Activated naive CD8-positive, alpha-beta T cell treated with anti-CD3 and anti-CD28 coated beads for 36 hours (primary cell): Measurements from ENCODE around the gene ENDOV. TPM values are rescaled to one million over a fixed set of nuclear protein-coding genes. Genes with fewer than 3 reads are reported as not detected.

Source experiments
- DNase-seq: peaks from one replicate; pipeline ENCODE4 v3.0.0; 2021
- H3K27ac Mint-ChIP-seq: one replicate; pipeline ENCODE4 v1.8.0; 2022; ENCODE audit warnings: mild to moderate bottlenecking, moderate library complexity, mixed read lengths
- H3K27me3 Mint-ChIP-seq: one replicate; pipeline ENCODE4 v1.8.0; 2022; ENCODE audit warnings: mild to moderate bottlenecking, mixed read lengths
- H3K36me3 Mint-ChIP-seq: one replicate; pipeline ENCODE4 v1.8.0; 2021; ENCODE audit warnings: mild to moderate bottlenecking, mixed read lengths
- H3K4me1 Mint-ChIP-seq: one replicate; pipeline ENCODE4 v1.8.0; 2021; ENCODE audit warnings: mixed read lengths
- H3K4me3 Mint-ChIP-seq: one replicate; pipeline ENCODE4 v1.8.0; 2022; ENCODE audit warnings: mild to moderate bottlenecking, moderate library complexity, mixed read lengths
- H3K9me3 Mint-ChIP-seq: one replicate; pipeline ENCODE4 v1.8.0; 2022; ENCODE audit warnings: mixed read lengths
- total RNA-seq, 2 experiments: library from RNA; stranded (reverse); gene quantifications; one replicate each; pipeline ENCODE4 v1.2.3, GENCODE V29; 2021

The ENDOV gene
- total RNA-seq, 2 experiments from 2014 or later = 11.7 to 13.8 TPM

DNA sequence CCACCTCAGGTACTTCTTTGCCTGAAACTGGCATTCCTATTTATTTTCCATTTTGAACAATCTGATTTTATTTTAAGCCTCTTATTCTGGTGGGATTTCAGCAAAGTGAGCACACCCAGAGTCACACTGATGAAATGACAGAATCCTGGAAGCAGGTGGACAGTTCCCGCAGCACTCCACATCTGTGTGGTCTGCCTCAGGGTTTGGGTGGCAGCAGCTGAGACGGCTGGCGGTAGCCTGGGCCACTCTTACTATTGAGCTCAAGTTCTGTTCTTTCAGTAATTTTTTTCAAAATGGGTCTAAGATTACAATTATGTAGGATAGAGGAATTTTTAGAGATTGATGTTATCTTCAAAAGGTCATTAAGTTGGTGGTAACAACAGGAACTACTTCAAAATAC is 32.5 kb upstream of the ENDOV start:
- Mint-ChIP-seq H3K4me1 (peaks cover 12% of the 10 kb centered on the region), H3K36me3 (peaks cover 40% of the 10 kb centered on the region), H3K27me3 (no peaks in the 10 kb centered on the region), H3K4me3 (no peak overlapping the region), H3K27ac (no peak overlapping the region), H3K9me3 (no peaks in the 10 kb centered on the region)
- no peak for DNase-seq

- no peaks in the 10 kb centered on the region for H3K9me3 Mint-ChIP-seq
- no peak for DNase-seq
- no peak overlapping the region for H3K4me3 Mint-ChIP-seq
- H3K27me3 Mint-ChIP-seq = no peaks in the 10 kb centered on the region
- peaks cover 37% of the 10 kb centered on the region for H3K36me3 Mint-ChIP-seq
- peaks cover 12% of the 10 kb centered on the region for H3K4me1 Mint-ChIP-seq
- H3K27ac Mint-ChIP-seq = peak overlapping the region; percentile 73
Observed at GRCh38 chr17:80382956-80383355, 32.0 kb upstream of the ENDOV start.

DNA sequence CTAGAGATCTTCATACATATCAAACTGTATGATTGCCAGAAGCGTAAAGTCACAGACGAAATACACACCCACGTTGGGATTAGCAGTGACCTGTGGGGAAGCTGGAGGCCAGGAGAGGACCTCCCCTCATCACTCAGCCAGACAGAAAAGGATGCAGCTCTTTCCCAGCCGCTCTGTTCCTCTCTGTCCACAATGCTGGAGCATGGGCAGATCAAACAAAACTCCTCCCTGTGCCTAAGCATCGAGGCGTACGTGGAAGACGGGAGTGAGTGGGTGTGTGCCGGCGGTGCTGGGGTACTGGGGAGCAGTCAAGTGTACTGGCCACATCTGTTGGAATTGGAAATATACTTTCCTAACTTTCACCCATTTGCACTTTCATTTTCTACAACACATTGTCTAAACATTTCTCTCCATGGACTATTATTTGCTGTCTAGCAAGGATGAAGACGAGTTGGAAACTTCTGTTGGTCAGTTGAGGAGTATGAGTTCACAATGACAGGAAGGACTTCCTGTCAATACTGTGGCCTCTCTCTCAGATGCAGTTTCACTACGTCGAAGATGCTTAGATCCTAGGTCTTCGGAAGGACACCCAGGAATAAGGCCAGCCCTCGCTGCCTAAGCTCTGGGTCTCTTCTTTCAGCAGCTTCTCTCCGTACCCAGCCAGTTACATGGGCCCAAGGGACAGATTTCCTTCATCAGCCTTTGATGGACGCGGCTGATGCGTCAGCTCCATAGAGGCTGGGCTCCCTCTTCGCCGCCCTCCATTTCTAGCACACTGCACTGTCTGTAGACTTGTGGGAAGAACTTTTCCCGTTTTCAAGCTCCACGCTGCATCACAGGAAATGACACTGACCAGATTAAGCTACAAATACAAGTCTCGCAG is 30.6 kb upstream of the ENDOV start:
- Mint-ChIP-seq H3K4me3 (no peak overlapping the region), H3K9me3 (no peaks in the 10 kb centered on the region), H3K4me1 (peaks cover 12% of the 10 kb centered on the region), H3K27ac (peak overlapping the region; percentile 78), H3K27me3 (no peaks in the 10 kb centered on the region), H3K36me3 (peaks cover 34% of the 10 kb centered on the region)
- DNase-seq = no peak

DNA sequence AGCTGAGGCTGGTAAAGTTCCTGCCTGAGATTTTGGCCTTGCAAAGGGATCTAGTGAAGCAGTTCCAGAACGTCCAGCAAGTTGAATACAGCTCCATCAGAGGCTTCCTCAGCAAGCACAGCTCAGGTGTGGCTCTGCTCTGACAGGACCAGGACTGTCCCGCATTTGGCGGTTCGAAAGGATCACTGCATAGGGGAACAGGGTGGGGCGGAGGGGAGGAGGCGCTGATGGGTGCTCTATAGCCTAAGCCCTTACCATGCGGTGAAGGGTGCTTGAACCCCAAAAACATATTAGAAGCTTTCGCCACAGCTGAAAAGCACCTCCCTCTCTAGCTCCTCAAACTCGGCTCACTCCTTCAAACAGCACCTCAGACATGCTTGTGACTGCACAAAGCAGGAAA is 29.9 kb upstream of the ENDOV start:
- Mint-ChIP-seq H3K27me3 (no peaks in the 10 kb centered on the region), H3K36me3 (peaks cover 38% of the 10 kb centered on the region), H3K4me1 (peaks cover 12% of the 10 kb centered on the region), H3K27ac (no peak overlapping the region), H3K9me3 (no peaks in the 10 kb centered on the region), H3K4me3 (no peak overlapping the region)
- no peak for DNase-seq

DNA sequence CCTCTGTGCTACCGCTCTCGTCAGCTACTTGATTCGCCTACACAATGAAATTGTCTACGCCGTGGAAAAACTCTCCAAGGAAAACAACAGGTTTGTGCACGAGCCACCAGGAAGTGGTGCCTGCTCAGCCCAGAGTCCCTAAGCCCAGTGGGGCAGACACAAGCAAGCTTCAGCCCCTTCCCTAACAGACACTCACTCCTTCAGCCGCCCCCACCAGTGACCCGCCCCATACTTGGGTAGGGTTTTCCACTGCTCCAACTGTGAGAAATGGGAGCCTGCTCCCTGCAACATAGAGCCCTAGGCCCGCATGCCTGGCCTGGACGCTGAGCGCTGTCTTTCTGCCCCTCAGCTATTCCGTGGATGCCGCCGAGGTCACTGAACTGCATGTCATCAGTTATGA is 28.6 kb upstream of the ENDOV start:
- no peaks in the 10 kb centered on the region for H3K9me3 Mint-ChIP-seq
- H3K27me3 Mint-ChIP-seq = no peaks in the 10 kb centered on the region
- H3K36me3 Mint-ChIP-seq = peaks cover 34% of the 10 kb centered on the region
- DNase-seq = no peak
- H3K4me3 Mint-ChIP-seq = no peak overlapping the region
- H3K27ac Mint-ChIP-seq = no peak overlapping the region
- peaks cover 12% of the 10 kb centered on the region for H3K4me1 Mint-ChIP-seq

DNA sequence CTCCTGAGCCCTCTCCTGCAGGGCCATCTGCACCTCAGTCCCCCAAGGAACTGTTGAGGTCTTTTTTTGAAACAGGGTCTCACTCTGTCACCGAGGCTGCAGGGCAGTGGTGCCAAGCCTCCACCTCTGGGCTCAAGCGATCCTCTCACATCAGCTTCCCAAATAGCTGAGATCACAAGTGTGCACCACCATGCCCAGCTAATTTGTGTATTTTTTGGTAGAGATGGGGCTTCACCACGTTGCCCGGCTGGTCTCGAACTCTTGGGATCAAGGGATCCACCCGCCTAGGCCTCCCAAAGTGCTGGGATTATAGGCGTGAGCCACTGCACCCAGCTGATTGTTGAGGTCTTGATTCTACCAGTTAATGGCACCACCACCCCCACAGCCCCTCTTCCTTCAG is 27.9 kb upstream of the ENDOV start:
- Mint-ChIP-seq H3K36me3 (peaks cover 32% of the 10 kb centered on the region), H3K27ac (no peak overlapping the region), H3K4me1 (peaks cover 12% of the 10 kb centered on the region), H3K4me3 (no peak overlapping the region), H3K27me3 (no peaks in the 10 kb centered on the region), H3K9me3 (no peaks in the 10 kb centered on the region)
- DNase-seq = no peak

GRCh38 chr17:80388175-80388574 is 26.8 kb upstream of the ENDOV start:
- H3K4me1 Mint-ChIP-seq = peaks cover 12% of the 10 kb centered on the region
- no peak for DNase-seq
- H3K27ac Mint-ChIP-seq = no peak overlapping the region
- H3K27me3 Mint-ChIP-seq = no peaks in the 10 kb centered on the region
- no peaks in the 10 kb centered on the region for H3K9me3 Mint-ChIP-seq
- peaks cover 28% of the 10 kb centered on the region for H3K36me3 Mint-ChIP-seq
- H3K4me3 Mint-ChIP-seq = no peak overlapping the region

DNA sequence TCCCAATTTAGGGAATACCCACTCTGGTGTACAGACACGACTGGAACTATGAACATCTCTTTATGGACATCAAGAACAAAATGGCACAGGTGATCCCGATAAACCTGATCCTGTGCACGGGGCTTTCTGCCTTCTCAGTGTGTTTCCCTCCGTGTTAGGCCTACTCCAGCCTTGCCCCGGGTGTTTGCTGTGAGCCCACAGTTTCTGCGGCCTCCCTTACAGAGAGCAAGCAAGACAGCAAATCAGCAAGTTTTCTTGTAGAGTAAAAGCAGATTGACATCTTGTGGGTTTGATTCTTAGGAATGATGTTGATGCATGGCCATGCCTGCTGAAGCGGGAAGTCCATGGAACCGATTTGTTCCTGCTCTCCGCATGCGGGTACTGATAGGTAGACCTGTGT is 26.4 kb upstream of the ENDOV start:
- no peak overlapping the region for H3K27ac Mint-ChIP-seq
- no peaks in the 10 kb centered on the region for H3K27me3 Mint-ChIP-seq
- H3K9me3 Mint-ChIP-seq = no peaks in the 10 kb centered on the region
- DNase-seq = no peak
- no peak overlapping the region for H3K4me3 Mint-ChIP-seq
- H3K4me1 Mint-ChIP-seq = peaks cover 11% of the 10 kb centered on the region
- H3K36me3 Mint-ChIP-seq = peaks cover 24% of the 10 kb centered on the region

- Mint-ChIP-seq H3K27ac (no peak overlapping the region), H3K9me3 (no peaks in the 10 kb centered on the region), H3K27me3 (no peaks in the 10 kb centered on the region), H3K4me3 (no peak overlapping the region), H3K4me1 (peaks cover 4% of the 10 kb centered on the region), H3K36me3 (peaks cover 20% of the 10 kb centered on the region)
- DNase-seq = no peak
Observed at GRCh38 chr17:80389011-80389995, 25.7 kb upstream of the ENDOV start.

DNA sequence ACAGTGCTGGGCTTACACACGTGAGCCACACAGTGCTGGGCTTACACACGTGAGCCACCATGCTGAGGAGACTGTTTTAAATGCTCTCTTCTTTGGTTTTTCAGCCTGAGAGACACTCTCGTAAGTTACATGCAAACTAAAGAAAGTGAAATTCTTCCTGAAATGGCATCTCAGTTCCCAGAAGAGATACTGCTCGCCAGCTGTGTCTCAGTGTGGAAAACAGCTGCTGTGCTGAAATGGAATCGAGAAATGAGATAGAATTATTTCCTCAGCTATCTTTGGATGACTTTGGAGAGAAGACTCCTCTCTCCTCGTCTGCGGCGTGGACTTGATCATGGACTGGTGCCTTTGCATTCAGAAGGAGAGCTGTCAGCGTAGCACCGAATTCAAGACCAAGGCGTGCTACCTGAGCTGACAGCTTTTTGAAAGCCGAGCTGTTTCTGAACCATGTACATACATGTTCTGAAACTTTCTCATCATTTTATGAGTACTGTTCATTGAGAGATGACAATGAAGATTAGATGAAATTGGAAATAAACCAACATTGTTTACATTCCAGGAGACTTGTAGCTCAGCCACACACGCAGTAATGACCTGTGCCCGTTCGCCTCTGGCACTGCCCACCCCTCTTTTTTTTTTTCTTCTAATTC is 21.6 kb upstream of the ENDOV start:
- H3K36me3 Mint-ChIP-seq = peaks cover 14% of the 10 kb centered on the region

GRCh38 chr17:80393961-80394360 is 21.0 kb upstream of the ENDOV start:
- Mint-ChIP-seq H3K4me1 (peaks cover 2% of the 10 kb centered on the region), H3K9me3 (no peaks in the 10 kb centered on the region), H3K4me3 (no peak overlapping the region), H3K36me3 (peaks cover 12% of the 10 kb centered on the region), H3K27ac (no peak overlapping the region), H3K27me3 (no peaks in the 10 kb centered on the region)
- no peak for DNase-seq

More for the DNA sequence above, 21.6 kb upstream of the ENDOV start:
- Mint-ChIP-seq H3K9me3 (no peaks in the 10 kb centered on the region), H3K27me3 (no peaks in the 10 kb centered on the region), H3K4me1 (peaks cover 2% of the 10 kb centered on the region), H3K27ac (no peak overlapping the region), H3K4me3 (no peak overlapping the region)
- DNase-seq = no peak

GRCh38 chr17:80394629-80395216 is 20.2 kb upstream of the ENDOV start:
- Mint-ChIP-seq H3K9me3 (no peaks in the 10 kb centered on the region), H3K27me3 (no peaks in the 10 kb centered on the region), H3K36me3 (peaks cover 9% of the 10 kb centered on the region), H3K4me3 (no peak overlapping the region), H3K27ac (peak overlapping the region; percentile 27), H3K4me1 (peaks cover 2% of the 10 kb centered on the region)
- no peak for DNase-seq

DNA sequence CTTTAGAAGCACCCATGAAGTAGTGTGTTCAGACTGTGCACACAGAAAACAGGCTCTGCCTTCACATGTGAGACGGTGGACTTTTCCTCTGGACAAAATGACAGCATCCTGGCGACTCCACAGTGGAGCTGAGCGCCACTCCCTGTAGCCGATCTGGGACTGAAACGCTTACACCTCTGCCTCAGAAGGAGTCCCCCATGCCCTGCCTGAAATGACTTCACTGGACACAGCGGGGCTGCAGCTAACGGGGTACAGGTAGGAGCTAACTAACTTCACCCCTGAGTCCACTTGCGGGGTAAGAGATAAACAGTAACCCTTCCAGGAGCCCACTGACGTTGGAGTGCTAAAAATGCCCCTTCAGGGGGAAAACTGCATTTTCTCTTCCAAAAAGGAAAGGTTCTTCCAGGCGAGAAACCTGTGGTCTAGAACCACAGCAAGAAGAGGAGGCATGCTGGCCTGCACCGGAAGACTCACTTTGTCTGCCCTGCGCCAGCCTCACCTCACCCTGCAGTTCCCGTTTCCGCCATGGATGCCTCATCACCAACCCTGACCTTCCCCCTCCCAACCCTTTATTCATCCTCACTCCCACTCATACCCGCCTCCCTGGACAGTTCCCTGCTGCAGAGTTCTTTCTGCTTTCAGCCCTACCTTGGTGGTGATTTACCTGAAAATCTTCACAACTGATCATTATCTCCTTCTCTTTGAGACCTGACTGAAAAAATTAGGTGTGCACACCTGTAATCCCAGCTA is 19.4 kb upstream of the ENDOV start:
- DNase-seq = no peak
- no peak overlapping the region for H3K4me3 Mint-ChIP-seq
- no peaks in the 10 kb centered on the region for H3K9me3 Mint-ChIP-seq
- H3K27me3 Mint-ChIP-seq = no peaks in the 10 kb centered on the region
- H3K36me3 Mint-ChIP-seq = peaks cover 6% of the 10 kb centered on the region
- H3K4me1 Mint-ChIP-seq = peaks cover 2% of the 10 kb centered on the region
- H3K27ac Mint-ChIP-seq = peak overlapping the region; percentile 22
